ENCODE measurements around the gene ABHD11. TPM values are rescaled to one million over a fixed set of nuclear protein-coding genes. Genes with fewer than 3 reads are reported as not detected.
"Not testable (repeated sequence)": the region's sequence is repeated elsewhere in the genome, so short reads cannot be mapped to it uniquely, and the experiment has no call there.

ABHD11 gene
- total and polyA plus RNA-seq, 2 experiments from 2014 or later: 30.7 to 90.9 TPM

- peak; percentile 95 for DNase-seq (ENCODE audit: low spot score)
- H3K4me3 ChIP-seq: no peak overlapping the region
- no peaks in the 10 kb centered on the region for H3K9me2 ChIP-seq (replicated peaks; ENCODE audit: insufficient read depth)
- peaks cover 37% of the 10 kb centered on the region for H3K4me1 ChIP-seq (ENCODE audit: insufficient read depth)
- peak overlapping the region; percentile 98 for H3K4me2 ChIP-seq
- H4K20me1 ChIP-seq (ENCODE audit: insufficient read depth, poor library complexity, severe bottlenecking): peaks cover 3% of the 10 kb centered on the region
- H3K27me3 ChIP-seq: no peaks in the 10 kb centered on the region
- no peaks in the 10 kb centered on the region for H3K36me3 ChIP-seq (replicated peaks; ENCODE audit: insufficient read depth, low read depth)
- TF ChIP-seq EZH2 (IDR thresholded peaks at IDR 0.05; ENCODE audit: borderline replicate concordance) (no peak), EZH2phosphoT487 (IDR thresholded peaks at IDR 0.05; ENCODE audit: low read depth, severe bottlenecking, unreplicated experiment) (no peak)
- TF ChIP-seq, protein P1, sequence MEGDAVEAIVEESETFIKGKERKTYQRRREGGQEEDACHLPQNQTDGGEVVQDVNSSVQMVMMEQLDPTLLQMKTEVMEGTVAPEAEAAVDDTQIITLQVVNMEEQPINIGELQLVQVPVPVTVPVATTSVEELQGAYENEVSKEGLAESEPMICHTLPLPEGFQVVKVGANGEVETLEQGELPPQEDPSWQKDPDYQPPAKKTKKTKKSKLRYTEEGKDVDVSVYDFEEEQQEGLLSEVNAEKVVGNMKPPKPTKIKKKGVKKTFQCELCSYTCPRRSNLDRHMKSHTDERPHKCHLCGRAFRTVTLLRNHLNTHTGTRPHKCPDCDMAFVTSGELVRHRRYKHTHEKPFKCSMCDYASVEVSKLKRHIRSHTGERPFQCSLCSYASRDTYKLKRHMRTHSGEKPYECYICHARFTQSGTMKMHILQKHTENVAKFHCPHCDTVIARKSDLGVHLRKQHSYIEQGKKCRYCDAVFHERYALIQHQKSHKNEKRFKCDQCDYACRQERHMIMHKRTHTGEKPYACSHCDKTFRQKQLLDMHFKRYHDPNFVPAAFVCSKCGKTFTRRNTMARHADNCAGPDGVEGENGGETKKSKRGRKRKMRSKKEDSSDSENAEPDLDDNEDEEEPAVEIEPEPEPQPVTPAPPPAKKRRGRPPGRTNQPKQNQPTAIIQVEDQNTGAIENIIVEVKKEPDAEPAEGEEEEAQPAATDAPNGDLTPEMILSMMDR (IDR thresholded peaks at IDR 0.05; ENCODE audit: poor library complexity): no peak
- WGBS (ENCODE audit: low lambda C conversion rate, missing lambda C conversion rate): 27% methylated on average over 16 of the region's 16 CpGs
- H3K79me2 ChIP-seq: peaks cover 72% of the 10 kb centered on the region
- no peaks in the 10 kb centered on the region for H3K9me3 ChIP-seq (ENCODE audit: low read depth)
- H2AFZ ChIP-seq: no peak overlapping the region
- peak overlapping the region; percentile 90 for H3K27ac ChIP-seq
Observed at GRCh38 chr7:73715648-73716317, 22.8 kb downstream of the ABHD11 start.

DNA sequence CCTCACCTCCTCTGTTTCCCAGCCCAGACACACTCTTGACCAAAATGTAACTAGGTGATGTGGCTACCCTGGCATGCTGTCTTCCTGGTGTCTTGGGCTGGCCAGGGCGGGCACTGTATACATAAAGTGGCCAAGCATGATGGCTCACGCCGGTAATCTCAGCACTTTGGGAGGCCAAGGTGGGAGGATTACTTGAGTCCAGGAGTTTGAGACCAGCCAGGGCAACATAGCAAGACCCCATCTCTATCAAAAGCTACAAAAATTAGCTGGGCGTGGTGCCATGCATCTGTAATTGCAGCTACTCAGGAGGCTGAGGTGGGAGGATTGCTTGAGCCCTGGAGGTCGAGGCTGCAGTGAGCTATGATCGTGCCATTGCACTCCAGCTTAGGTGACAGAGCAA lies 25.3 kb downstream of the ABHD11 start:
- H3K9me2 ChIP-seq (replicated peaks; ENCODE audit: insufficient read depth); H3K4me3 ChIP-seq; H3K27ac ChIP-seq; H2AFZ ChIP-seq; H4K20me1 ChIP-seq (ENCODE audit: insufficient read depth, poor library complexity, severe bottlenecking); DNase-seq (ENCODE audit: low spot score); H3K9me3 ChIP-seq (ENCODE audit: low read depth); H3K4me2 ChIP-seq; H3K36me3 ChIP-seq (replicated peaks; ENCODE audit: insufficient read depth, low read depth); H3K27me3 ChIP-seq: not testable (repeated sequence)
- peaks cover 77% of the 10 kb centered on the region for H3K79me2 ChIP-seq
- H3K4me1 ChIP-seq (ENCODE audit: insufficient read depth): peaks cover 33% of the 10 kb centered on the region
- over 99% methylated on average over 6 of the region's 6 CpGs for WGBS (ENCODE audit: low lambda C conversion rate, missing lambda C conversion rate)

DNA sequence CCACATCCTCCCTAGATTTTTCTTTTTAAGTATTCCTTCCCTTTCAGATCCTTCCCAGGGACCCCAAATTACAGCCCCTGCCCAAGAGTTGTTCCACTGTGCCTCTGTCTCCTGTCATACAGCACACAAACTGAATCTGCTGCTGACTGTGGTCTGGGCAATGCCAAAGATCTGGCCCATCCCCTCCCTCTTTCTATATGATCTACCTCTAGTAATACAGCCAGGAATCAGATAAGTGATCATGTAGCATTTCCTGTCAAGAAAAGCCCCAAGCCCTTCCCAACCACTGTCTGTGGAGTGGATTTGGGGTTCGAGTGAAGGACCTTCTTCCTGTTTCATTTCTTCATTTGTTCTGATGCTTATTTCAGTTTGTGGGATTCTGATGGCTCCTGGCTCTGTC lies 25.8 kb downstream of the ABHD11 start:
- TF ChIP-seq, protein P1 (IDR thresholded peaks at IDR 0.05; ENCODE audit: poor library complexity): no peak
- TF ChIP-seq EZH2 (IDR thresholded peaks at IDR 0.05; ENCODE audit: borderline replicate concordance) (no peak), EZH2phosphoT487 (IDR thresholded peaks at IDR 0.05; ENCODE audit: low read depth, severe bottlenecking, unreplicated experiment) (no peak)
- peaks cover 3% of the 10 kb centered on the region for H4K20me1 ChIP-seq (ENCODE audit: insufficient read depth, poor library complexity, severe bottlenecking)
- no peaks in the 10 kb centered on the region for H3K36me3 ChIP-seq (replicated peaks; ENCODE audit: insufficient read depth, low read depth)
- H3K27ac ChIP-seq: no peak overlapping the region
- H3K4me2 ChIP-seq: no peak overlapping the region
- H3K4me3 ChIP-seq: no peak overlapping the region
- no peaks in the 10 kb centered on the region for H3K9me3 ChIP-seq (ENCODE audit: low read depth)
- 86% methylated on average over 1 of the region's 1 CpG for WGBS (ENCODE audit: low lambda C conversion rate, missing lambda C conversion rate)
- H3K9me2 ChIP-seq (replicated peaks; ENCODE audit: insufficient read depth): no peaks in the 10 kb centered on the region
- H3K79me2 ChIP-seq: peaks cover 72% of the 10 kb centered on the region
- H2AFZ ChIP-seq: no peak overlapping the region
- no peaks in the 10 kb centered on the region for H3K27me3 ChIP-seq
- peaks cover 28% of the 10 kb centered on the region for H3K4me1 ChIP-seq (ENCODE audit: insufficient read depth)
- DNase-seq (ENCODE audit: low spot score): no peak

DNA sequence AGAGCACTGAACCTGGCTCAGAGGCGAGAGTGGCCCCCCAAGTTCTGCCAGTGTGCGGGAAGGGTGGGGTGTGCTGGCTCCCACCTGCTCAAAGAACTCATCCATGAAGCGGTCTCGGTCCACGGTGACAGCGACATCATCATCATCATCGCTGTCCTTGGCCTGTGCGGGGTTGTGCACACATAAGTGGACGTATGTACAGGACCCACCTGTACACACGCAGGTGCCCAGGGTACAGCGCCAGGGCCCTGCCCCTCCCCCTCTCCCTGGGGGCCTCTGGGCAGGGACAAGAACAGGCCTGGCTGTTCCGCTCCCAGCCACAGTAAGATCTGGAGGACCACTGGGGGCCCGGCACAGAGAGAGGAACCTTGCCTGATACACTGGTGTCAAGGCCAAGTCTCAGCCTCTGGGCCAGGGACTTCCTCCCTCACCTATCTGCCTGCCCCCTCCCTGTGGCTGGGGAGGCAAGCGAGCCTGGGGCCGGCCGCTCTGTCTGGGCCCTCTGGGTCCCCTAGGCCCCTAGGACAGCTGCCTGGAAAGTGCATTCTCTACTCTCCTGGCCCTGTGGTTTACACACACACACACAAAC lies 29.5 kb downstream of the ABHD11 start:
- DNase-seq (ENCODE audit: low spot score): no peak

More for the DNA sequence above, 29.5 kb downstream of the ABHD11 start:
- Histone ChIP-seq H3K79me2 (peaks cover 48% of the 10 kb centered on the region), H2AFZ (no peak overlapping the region), H3K9me2 (replicated peaks; ENCODE audit: insufficient read depth) (no peaks in the 10 kb centered on the region), H3K36me3 (replicated peaks; ENCODE audit: insufficient read depth, low read depth) (no peaks in the 10 kb centered on the region), H3K4me2 (no peak overlapping the region), H3K9me3 (ENCODE audit: low read depth) (no peaks in the 10 kb centered on the region), H3K27ac (no peak overlapping the region), H4K20me1 (ENCODE audit: insufficient read depth, poor library complexity, severe bottlenecking) (no peaks in the 10 kb centered on the region), H3K4me3 (no peak overlapping the region), H3K27me3 (no peaks in the 10 kb centered on the region), H3K4me1 (ENCODE audit: insufficient read depth) (peaks cover 7% of the 10 kb centered on the region)
- 96% methylated on average over 16 of the region's 16 CpGs for WGBS (ENCODE audit: low lambda C conversion rate, missing lambda C conversion rate)
- TF ChIP-seq, protein P1 (IDR thresholded peaks at IDR 0.05; ENCODE audit: poor library complexity): no peak
- no peak for TF ChIP-seq EZH2phosphoT487 (IDR thresholded peaks at IDR 0.05; ENCODE audit: low read depth, severe bottlenecking, unreplicated experiment)
- no peak for TF ChIP-seq EZH2 (IDR thresholded peaks at IDR 0.05; ENCODE audit: borderline replicate concordance)
